GM23338 (cell line): ENCODE measurements around the gene PPP1R27. TPM values are rescaled to one million over a fixed set of nuclear protein-coding genes. Genes with fewer than 3 reads are reported as not detected.

Source experiments
- ATAC-seq: fragments of 200-7000 bp; cut with Tn5 transposase; 3 replicates; pipeline ENCODE4 v1.9.1; 2020
- DNase-seq: peaks from one replicate; pipeline ENCODE4 v3.0.0-alpha.2; 2015; ENCODE audit warnings: low spot score
- H2AFZ ChIP-seq: fragments of 200-600 bp; sonication (generic); 2 replicates; pipeline ENCODE4 v1.8.0; 2016; ENCODE audit warnings: antibody characterized with exemption, mild to moderate bottlenecking, moderate library complexity
- H3F3A ChIP-seq: fragments of 200-600 bp; sonication (generic); replicated peaks from 2 replicates; pipeline ENCODE4 v1.8.0; 2017; ENCODE audit warnings: antibody characterized with exemption, mixed run types, low read depth
- H3K27ac ChIP-seq: fragments of 200-600 bp; sonication (generic); 2 replicates; pipeline ENCODE4 v1.6.1; 2016; ENCODE audit warnings: low read depth
- H3K27me3 ChIP-seq: fragments of 200-600 bp; sonication (generic); 2 replicates; pipeline ENCODE4 v1.8.0; 2016; ENCODE audit warnings: mild to moderate bottlenecking, mixed run types, moderate library complexity; ENCODE audit not compliant: insufficient read depth
- H3K36me3 ChIP-seq: fragments of 200-600 bp; sonication (generic); 2 replicates; pipeline ENCODE4 v1.8.0; 2016; ENCODE audit warnings: mild to moderate bottlenecking; ENCODE audit not compliant: insufficient read depth
- H3K4me1 ChIP-seq: fragments of 200-600 bp; sonication (generic); 2 replicates; pipeline ENCODE4 v1.8.0; 2016; ENCODE audit warnings: mild to moderate bottlenecking, moderate library complexity; ENCODE audit not compliant: insufficient read depth
- H3K4me2 ChIP-seq: fragments of 200-600 bp; sonication (generic); 2 replicates; pipeline ENCODE4 v1.7.1; 2017; ENCODE audit warnings: mixed run types
- H3K4me3 ChIP-seq: fragments of 200-600 bp; sonication (generic); 2 replicates; pipeline ENCODE4 v1.6.1; 2016; ENCODE audit warnings: mixed run types
- H3K79me2 ChIP-seq: fragments of 200-600 bp; sonication (generic); replicated peaks from 2 replicates; pipeline ENCODE4 v1.8.0; 2017; ENCODE audit warnings: mild to moderate bottlenecking; ENCODE audit not compliant: insufficient read depth
- H3K9me2 ChIP-seq: fragments of 200-600 bp; sonication (generic); 2 replicates; pipeline ENCODE4 v1.8.0; 2017; ENCODE audit not compliant: insufficient read depth
- H4K20me1 ChIP-seq: fragments of 200-600 bp; sonication (generic); replicated peaks from 2 replicates; pipeline ENCODE4 v1.8.0; 2017; ENCODE audit warnings: mild to moderate bottlenecking; ENCODE audit not compliant: insufficient read depth
- H3K27ac Mint-ChIP-seq: 2 replicates; pipeline ENCODE4 v1.8.0; 2020; ENCODE audit warnings: inconsistent platforms, mild to moderate bottlenecking, moderate library complexity, mixed read lengths
- H3K27me3 Mint-ChIP-seq: 3 replicates; pipeline ENCODE4 v1.8.0; 2022; ENCODE audit warnings: low read depth, mild to moderate bottlenecking, moderate library complexity, mixed read lengths, inconsistent platforms; ENCODE audit not compliant: insufficient read depth, poor library complexity
- H3K36me3 Mint-ChIP-seq: 3 replicates; pipeline ENCODE4 v1.8.0; 2021; ENCODE audit warnings: low read depth, mild to moderate bottlenecking, inconsistent platforms, moderate library complexity, mixed read lengths
- H3K4me1 Mint-ChIP-seq: 3 replicates; pipeline ENCODE4 v1.8.0; 2020; ENCODE audit warnings: mild to moderate bottlenecking, inconsistent platforms, mixed read lengths
- H3K4me3 Mint-ChIP-seq: 3 replicates; pipeline ENCODE4 v1.8.0; 2021; ENCODE audit warnings: moderate library complexity, mild to moderate bottlenecking, inconsistent platforms, mixed read lengths
- H3K9me3 Mint-ChIP-seq: 3 replicates; pipeline ENCODE4 v1.8.0; 2020; ENCODE audit warnings: moderate library complexity, mild to moderate bottlenecking, inconsistent platforms, mixed read lengths
- CREB1 ChIP-seq: fragments of 250-450 bp; sonication (Bioruptor Pico); IDR thresholded peaks from 2 replicates; pipeline ENCODE4 v1.5.0; 2020; ENCODE audit warnings: low read depth, mild to moderate bottlenecking, moderate library complexity
- CTCF ChIP-seq, 2 experiments: fragments of 200-600 bp in 1 of 2; sonication (generic) in 1 of 2; conservative IDR thresholded peaks; 2 replicates each; pipeline versions ENCODE4 v1.5.1 to v1.6.1; 2016 to 2017; ENCODE audit warnings: antibody characterized with exemption in 2 of 2, low read depth in 2 of 2, mild to moderate bottlenecking in 2 of 2, moderate library complexity in 1 of 2
- NANOG ChIP-seq: IDR thresholded peaks from 2 replicates; pipeline ENCODE4 v1.6.1; 2016; ENCODE audit warnings: antibody characterized with exemption, borderline replicate concordance
- POLR2AphosphoS5 ChIP-seq: IDR thresholded peaks from 2 replicates; pipeline ENCODE4 v1.6.1; 2016; ENCODE audit warnings: antibody characterized with exemption, low read depth
- REST ChIP-seq: IDR thresholded peaks from one replicate; pipeline ENCODE4 v1.6.1; 2018; ENCODE audit warnings: antibody characterized with exemption; ENCODE audit not compliant: unreplicated experiment
- ZNF114 ChIP-seq: fragments of 250-450 bp; sonication (Bioruptor Pico); IDR thresholded peaks from 2 replicates; pipeline ENCODE4 v1.5.0; 2020; ENCODE audit warnings: mild to moderate bottlenecking, moderate library complexity
- polyA plus RNA-seq: library from polyadenylated mRNA; unstranded; fragments of >200 nt; fragmentation: Nextera tagmentation; extraction: Ambion mirVana; gene quantifications from 2 replicates; pipeline ENCODE4 v1.2.1, GENCODE V29; 2016
- total RNA-seq: library from RNA; depleted of rRNA; stranded (reverse); fragments of >200 nt; shearing (Covaris generic); gene quantifications from 2 replicates; pipeline ENCODE4 v1.2.3, GENCODE V29; 2014

The PPP1R27 gene
- total and polyA plus RNA-seq, 2 experiments from 2014 or later: 0.65 TPM; not detected in 1

GRCh38 chr17:81870981-81871386 lies 36.1 kb upstream of the PPP1R27 start, which contains the start of gene ARHGDIA (continued):
- TF ChIP-seq REST (no peak), NANOG (no peak), CREB1 (peak; percentile 70), ZNF114 (no peak)

DNA sequence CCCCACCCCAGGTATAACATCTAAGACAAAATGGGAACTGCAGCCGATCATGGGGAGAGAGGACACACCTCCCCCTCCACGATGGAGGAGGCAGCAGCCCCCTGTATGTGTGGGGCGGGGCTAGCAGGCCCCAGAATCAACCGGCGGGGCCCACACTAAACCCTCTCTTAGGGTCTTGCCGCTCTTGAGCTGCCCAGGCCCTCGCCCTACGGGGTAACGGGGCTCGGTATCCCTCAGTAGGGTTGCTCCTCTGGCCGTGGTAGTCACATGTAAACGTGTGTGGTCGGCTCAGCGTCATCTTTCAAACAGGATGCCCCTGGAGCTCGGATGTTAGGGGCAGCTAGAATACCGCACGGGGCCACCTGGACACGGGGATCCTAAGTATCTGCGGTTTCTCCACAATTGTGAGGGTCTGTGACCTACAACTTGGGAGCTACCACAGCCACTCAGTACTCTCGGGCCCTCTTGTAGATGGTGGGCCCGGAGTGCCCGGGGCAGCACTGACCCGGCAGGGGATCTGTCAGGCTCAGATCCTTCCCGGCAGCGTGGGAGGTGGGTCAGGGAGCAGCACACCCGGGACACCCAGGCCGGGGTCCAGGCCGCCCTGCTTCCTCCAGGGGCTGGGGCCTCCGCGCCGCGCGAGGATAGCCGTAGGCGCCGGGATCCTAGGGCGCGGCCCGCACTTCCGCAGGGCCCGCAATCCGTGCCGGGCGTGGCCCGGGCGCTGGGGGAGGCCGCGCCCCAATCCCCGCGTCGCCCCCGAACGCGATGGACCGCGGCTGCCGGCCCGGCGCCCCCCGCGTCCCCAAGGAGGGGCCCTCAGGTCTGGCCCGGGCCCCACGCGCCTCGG lies 35.5 kb upstream of the PPP1R27 start:
- Histone ChIP-seq H3K27ac (peak overlapping the region; percentile 79), H3K9me2 (no peaks in the 10 kb centered on the region), H3K4me2 (peak overlapping the region; percentile 94), H3K36me3 (no peaks in the 10 kb centered on the region), H3K4me3 (peak overlapping the region; percentile 85), H4K20me1 (peaks cover 7% of the 10 kb centered on the region), H3K27me3 (no peaks in the 10 kb centered on the region), H2AFZ (no peak overlapping the region), H3K79me2 (0 out of 2 replicates have a peak, but pooled peaks cover 4% of the 10 kb centered on the region), H3K4me1 (peaks cover 12% of the 10 kb centered on the region), H3F3A (peaks cover 44% of the 10 kb centered on the region)
- Mint-ChIP-seq H3K27ac (peak overlapping the region; percentile 91; the same call in 1 of the 2 replicates), H3K27me3 (peaks cover 46% of the 10 kb centered on the region), H3K9me3 (no peaks in the 10 kb centered on the region; the same call in 2 of the 3 replicates), H3K4me3 (peak overlapping the region; percentile 80), H3K36me3 (peaks cover 8% of the 10 kb centered on the region; the same call in 2 of the 3 replicates), H3K4me1 (peaks cover 22% of the 10 kb centered on the region)
- peak; percentile 56 for DNase-seq
- ATAC-seq: peak; percentile 8
- TF ChIP-seq CTCF (conservative IDR thresholded peaks at IDR 0.05; ENCODE audit: low read depth in 2 of 2) (no peak), POLR2AphosphoS5 (peak; percentile 38; the same call in 1 of the 2 replicates)
